ENCODE measurements around the gene TSHZ2. TPM values are rescaled to one million over a fixed set of nuclear protein-coding genes. Genes with fewer than 3 reads are reported as not detected.

Gene TSHZ2
- polyA plus RNA-seq: 10 to 100 TPM in 2 of 3 donors, 1 to 10 TPM in 1; 1.2 to 47.5 (median 15.8) TPM

GRCh38 chr20:52972190-52972937 lies at the start of gene TSHZ2:
TSHZ2 (plus strand) TSS chr20:52972358; CDS start chr20:52973294, 936 bp downstream.
- H3K27ac ChIP-seq (ENCODE audit: low read depth, low read length): no peak within 1 kb of the TSS

GRCh38 chr20:52922436-52922835 lies 49.7 kb upstream of the TSHZ2 start:
- no peak overlapping the region for H3K27ac ChIP-seq (ENCODE audit: low read depth, low read length)
- 68 to 72% (median 72%) methylated on average over 2 of the region's 2 CpGs for WGBS, 3 donors

More at GRCh38 chr20:52972190-52972937, at the start of gene TSHZ2:
- WGBS, 3 donors: 0 to 2% (median 1%) methylated on average over 35 to 40 of the region's 41 CpGs

- WGBS, 3 donors: 55 to 79% (median 59%) methylated on average over 8 of the region's 8 CpGs
- H3K27ac ChIP-seq (ENCODE audit: low read depth, low read length): no peak overlapping the region
Observed at GRCh38 chr20:52923123-52923937, 48.8 kb upstream of the TSHZ2 start.

- 76 to 84% (median 84%) methylated on average over 9 of the region's 9 CpGs for WGBS, 3 donors
- no peak overlapping the region for H3K27ac ChIP-seq (ENCODE audit: low read depth, low read length)
Observed at GRCh38 chr20:52924411-52925271, 47.5 kb upstream of the TSHZ2 start.

- WGBS, 3 donors: 45 to 69% (median 65%) methylated on average over 1 of the region's 1 CpG
- no peak overlapping the region for H3K27ac ChIP-seq (ENCODE audit: low read depth, low read length)
Observed at GRCh38 chr20:52926505-52926904, 45.7 kb upstream of the TSHZ2 start.

GRCh38 chr20:52933867-52934266 lies 38.3 kb upstream of the TSHZ2 start:
- no peak overlapping the region for H3K27ac ChIP-seq (ENCODE audit: low read depth, low read length)
- 54 to 64% (median 62%) methylated on average over 1 of the region's 1 CpG for WGBS, 3 donors

- 81 to 89% (median 82%) methylated on average over 16 of the region's 16 CpGs for WGBS, 3 donors
- no peak overlapping the region for H3K27ac ChIP-seq (ENCODE audit: low read depth, low read length)
Observed at GRCh38 chr20:52936351-52937340, 35.5 kb upstream of the TSHZ2 start.

- H3K27ac ChIP-seq (ENCODE audit: low read depth, low read length): no peak overlapping the region
- 71 to 81% (median 77%) methylated on average over 6 of the region's 6 CpGs for WGBS, 3 donors
Observed at GRCh38 chr20:52937591-52938100, 34.5 kb upstream of the TSHZ2 start.

GRCh38 chr20:52939141-52939540 lies 33.0 kb upstream of the TSHZ2 start:
- H3K27ac ChIP-seq (ENCODE audit: low read depth, low read length): no peak overlapping the region
- WGBS, 3 donors: 81 to 85% (median 84%) methylated on average over 4 of the region's 4 CpGs

GRCh38 chr20:52941808-52942207 lies 30.4 kb upstream of the TSHZ2 start:
- WGBS, 3 donors: 49 to 94% (median 78%) methylated on average over 3 of the region's 3 CpGs

GRCh38 chr20:52943185-52943841 lies 28.8 kb upstream of the TSHZ2 start:
- WGBS, 3 donors: 63 to 73% (median 66%) methylated on average over 2 of the region's 2 CpGs
- no peak overlapping the region for H3K27ac ChIP-seq (ENCODE audit: low read depth, low read length)

More at GRCh38 chr20:52941808-52942207, 30.4 kb upstream of the TSHZ2 start:
- no peak overlapping the region for H3K27ac ChIP-seq (ENCODE audit: low read depth, low read length)

GRCh38 chr20:52945268-52945667 lies 26.9 kb upstream of the TSHZ2 start:
- 52 to 74% (median 62%) methylated on average over 1 of the region's 1 CpG for WGBS, 3 donors
- H3K27ac ChIP-seq (ENCODE audit: low read depth, low read length): no peak overlapping the region

- no peak overlapping the region for H3K27ac ChIP-seq (ENCODE audit: low read depth, low read length)
- 76 to 80% (median 79%) methylated on average over 2 of the region's 2 CpGs for WGBS, 3 donors
Observed at GRCh38 chr20:52945862-52946522, 26.2 kb upstream of the TSHZ2 start.

GRCh38 chr20:52948491-52948890 lies 23.7 kb upstream of the TSHZ2 start:
- no peak overlapping the region for H3K27ac ChIP-seq (ENCODE audit: low read depth, low read length)
- WGBS, 3 donors: 80 to 86% (median 83%) methylated on average over 1 of the region's 1 CpG

GRCh38 chr20:52953020-52953419 lies 19.1 kb upstream of the TSHZ2 start:
- 78 to 83% (median 80%) methylated on average over 1 of the region's 1 CpG for WGBS, 3 donors
- H3K27ac ChIP-seq (ENCODE audit: low read depth, low read length): no peak overlapping the region

- 85 to 94% (median 89%) methylated on average over 6 of the region's 6 CpGs for WGBS, 3 donors
Observed at GRCh38 chr20:52954849-52955248, 17.3 kb upstream of the TSHZ2 start.

More at GRCh38 chr20:52954849-52955248, 17.3 kb upstream of the TSHZ2 start:
- H3K27ac ChIP-seq (ENCODE audit: low read depth, low read length): no peak overlapping the region

Data from adipose tissue (tissue), 3 donors.